GM12864 (cell line): ENCODE data around the gene LGMN.
"Not testable (repeated sequence)": the region's sequence is repeated elsewhere in the genome, so short reads cannot be mapped to it uniquely, and the experiment has no call there.

Experiments
- DNase-seq: peaks from one replicate; pipeline ENCODE4 v3.0.0-alpha.2; 2011; ENCODE audit warnings: low read depth
- H3K4me3 ChIP-seq: 2 replicates; pipeline ENCODE4 v1.5.1; 2011; ENCODE audit warnings: mild to moderate bottlenecking, low read depth, low read length, control low read depth
- TF ChIP-seq, protein P1 (sequence below): IDR thresholded peaks from 2 replicates; pipeline ENCODE4 v1.5.1; 2011; ENCODE audit warnings: low read depth, mild to moderate bottlenecking, moderate library complexity, low read length, control low read depth, inconsistent platforms; ENCODE audit errors: missing control alignments

The LGMN gene

DNA sequence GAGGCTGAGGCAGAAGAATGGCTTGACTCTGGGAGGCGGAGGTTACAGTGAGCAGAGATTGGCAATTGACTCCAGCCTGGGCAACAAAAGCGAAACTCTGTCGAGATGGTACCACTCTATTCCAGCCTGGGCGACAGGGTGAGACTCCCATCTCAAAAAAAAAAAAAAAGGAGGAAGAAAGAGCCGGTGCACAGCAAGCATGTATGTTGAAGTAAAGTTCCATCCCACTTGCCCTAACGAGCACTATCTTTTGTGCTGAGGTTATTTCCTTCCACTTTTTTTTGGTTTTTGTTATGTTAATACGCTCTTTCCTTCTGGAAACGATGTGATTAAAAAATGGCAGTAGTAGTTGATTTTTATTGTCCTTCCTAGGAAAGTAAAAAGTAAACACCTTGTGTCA, 26.1 kb upstream of the LGMN start:
- TF ChIP-seq, protein P1, sequence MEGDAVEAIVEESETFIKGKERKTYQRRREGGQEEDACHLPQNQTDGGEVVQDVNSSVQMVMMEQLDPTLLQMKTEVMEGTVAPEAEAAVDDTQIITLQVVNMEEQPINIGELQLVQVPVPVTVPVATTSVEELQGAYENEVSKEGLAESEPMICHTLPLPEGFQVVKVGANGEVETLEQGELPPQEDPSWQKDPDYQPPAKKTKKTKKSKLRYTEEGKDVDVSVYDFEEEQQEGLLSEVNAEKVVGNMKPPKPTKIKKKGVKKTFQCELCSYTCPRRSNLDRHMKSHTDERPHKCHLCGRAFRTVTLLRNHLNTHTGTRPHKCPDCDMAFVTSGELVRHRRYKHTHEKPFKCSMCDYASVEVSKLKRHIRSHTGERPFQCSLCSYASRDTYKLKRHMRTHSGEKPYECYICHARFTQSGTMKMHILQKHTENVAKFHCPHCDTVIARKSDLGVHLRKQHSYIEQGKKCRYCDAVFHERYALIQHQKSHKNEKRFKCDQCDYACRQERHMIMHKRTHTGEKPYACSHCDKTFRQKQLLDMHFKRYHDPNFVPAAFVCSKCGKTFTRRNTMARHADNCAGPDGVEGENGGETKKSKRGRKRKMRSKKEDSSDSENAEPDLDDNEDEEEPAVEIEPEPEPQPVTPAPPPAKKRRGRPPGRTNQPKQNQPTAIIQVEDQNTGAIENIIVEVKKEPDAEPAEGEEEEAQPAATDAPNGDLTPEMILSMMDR, result no peak
- H3K4me3 ChIP-seq, result no peak overlapping the region
- DNase-seq, result no peak

DNA sequence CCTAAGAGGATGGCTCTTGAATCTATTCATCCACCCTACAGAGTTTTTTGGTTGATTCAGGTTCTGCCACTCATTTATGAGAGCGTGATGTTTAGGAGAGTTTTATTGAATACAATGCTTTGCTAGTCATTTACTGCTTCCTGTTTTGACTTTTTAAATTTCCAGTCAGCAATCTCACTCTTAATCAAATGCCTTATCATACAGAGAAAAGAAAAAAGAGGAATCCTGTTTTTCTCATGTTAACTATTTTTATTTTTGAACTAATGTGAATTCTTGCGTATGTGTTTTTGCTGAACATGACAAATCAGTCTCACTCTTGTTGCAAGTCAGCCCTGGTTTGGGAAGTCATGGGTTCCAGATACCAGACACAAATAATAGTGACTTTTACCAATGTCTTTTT, 22.1 kb upstream of the LGMN start:
- no peak for DNase-seq
- TF ChIP-seq, protein P1, result no peak
- no peak overlapping the region for H3K4me3 ChIP-seq

DNA sequence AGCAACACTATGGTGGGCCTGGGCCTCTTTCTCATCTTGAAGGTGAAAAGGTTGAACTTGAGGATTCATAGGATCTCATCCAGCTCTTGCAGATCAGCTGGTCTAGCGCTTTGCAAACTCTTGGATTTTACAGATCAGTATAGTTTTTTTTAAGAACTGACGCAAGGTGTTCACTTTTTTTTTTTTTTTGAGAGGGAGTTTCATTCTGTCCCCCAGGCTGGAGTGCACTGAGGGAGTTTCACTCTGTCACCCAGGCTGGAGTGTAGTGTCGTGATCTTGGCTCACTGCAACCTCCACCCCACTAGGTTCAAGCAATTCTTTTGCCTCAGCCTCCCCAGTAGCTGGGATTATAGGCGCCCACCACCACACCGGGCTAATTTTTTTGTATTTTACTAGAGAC, 20.4 kb upstream of the LGMN start:
- DNase-seq, result no peak
- TF ChIP-seq, protein P1, result no peak
- H3K4me3 ChIP-seq, result no peak overlapping the region

DNA sequence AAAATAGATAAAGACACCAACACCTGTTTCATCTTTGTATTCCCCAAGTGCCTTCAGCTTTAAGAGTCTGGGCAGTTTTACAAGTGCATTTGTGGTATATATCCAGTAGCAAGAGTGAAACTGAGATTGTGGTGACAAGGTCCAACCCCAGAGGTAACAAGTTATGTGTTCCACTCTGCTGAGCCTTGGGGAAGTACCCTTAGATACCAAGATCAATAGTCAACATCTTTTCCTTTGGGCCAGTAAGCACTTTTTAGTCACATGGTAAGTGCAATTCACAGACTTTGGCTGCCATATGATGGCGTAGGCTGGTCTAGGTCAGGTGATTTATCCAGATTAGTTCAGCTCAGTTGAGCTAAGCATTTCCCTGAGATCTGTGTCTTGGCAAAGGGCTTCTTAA, 19.8 kb upstream of the LGMN start:
- not testable (repeated sequence) for H3K4me3 ChIP-seq
- DNase-seq, result peak; percentile 93

DNA sequence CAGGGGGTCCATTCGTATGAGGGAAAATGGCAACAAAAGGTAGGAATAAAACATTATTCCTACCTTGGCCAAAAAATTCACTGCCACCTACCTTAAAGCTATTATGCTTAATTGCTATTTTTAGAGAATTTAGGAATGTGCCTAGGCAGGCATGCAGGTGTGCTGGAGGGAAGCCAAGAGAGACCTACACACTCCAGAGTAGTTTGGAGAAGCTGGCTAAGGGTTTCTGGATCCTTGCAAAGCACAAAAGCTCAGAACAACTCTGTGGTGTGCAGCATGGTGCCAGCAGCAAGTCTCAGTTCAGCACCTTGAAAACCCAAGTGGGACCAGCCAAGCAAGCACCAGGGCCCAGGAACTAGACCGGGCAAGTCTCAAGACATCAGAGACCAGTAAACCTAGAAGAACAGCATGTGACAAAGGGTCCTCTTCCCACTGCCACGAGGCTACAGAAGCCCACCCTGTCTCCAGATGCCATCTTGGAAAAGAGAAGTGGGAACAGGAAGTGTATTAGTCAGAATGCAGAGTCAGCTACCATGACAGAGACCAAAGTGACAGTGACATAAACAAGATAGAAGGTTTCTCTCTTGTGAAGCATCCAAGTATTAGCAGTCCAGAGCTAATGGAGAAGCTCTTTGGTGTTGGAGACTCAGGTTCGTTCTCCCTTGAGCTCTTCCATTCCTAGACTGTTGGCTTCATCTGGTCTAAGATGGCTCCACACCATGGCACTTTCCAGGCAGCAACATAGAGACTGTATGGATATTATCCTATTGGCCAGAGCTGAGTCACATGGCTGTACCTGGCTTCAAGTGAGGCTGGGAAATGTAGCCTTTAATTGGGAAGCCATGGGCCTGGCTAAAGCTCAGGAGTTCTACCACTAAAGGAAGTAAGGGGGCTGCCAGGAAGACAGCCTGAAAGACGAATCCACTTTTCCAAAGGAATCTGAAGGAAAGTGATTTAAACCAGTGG, 15.5 kb upstream of the LGMN start:
- H3K4me3 ChIP-seq, DNase-seq: not testable (repeated sequence)

DNA sequence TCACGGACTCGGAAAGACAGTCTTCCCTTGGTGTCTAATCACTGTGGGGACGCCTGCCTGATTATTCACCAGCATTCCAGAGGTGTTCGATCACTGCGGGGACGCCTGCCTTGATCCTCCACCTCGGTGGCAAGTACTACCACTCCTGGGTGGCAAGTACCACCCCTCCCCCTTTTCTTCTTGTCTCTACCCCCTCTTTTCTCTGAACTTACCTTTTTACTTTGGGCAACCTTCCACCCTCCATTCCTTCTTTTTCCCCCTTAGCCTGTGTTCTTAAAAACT, 12.0 kb upstream of the LGMN start:
- DNase-seq, result no peak
- H3K4me3 ChIP-seq, result no peak overlapping the region
- TF ChIP-seq, protein P1, result no peak

DNA sequence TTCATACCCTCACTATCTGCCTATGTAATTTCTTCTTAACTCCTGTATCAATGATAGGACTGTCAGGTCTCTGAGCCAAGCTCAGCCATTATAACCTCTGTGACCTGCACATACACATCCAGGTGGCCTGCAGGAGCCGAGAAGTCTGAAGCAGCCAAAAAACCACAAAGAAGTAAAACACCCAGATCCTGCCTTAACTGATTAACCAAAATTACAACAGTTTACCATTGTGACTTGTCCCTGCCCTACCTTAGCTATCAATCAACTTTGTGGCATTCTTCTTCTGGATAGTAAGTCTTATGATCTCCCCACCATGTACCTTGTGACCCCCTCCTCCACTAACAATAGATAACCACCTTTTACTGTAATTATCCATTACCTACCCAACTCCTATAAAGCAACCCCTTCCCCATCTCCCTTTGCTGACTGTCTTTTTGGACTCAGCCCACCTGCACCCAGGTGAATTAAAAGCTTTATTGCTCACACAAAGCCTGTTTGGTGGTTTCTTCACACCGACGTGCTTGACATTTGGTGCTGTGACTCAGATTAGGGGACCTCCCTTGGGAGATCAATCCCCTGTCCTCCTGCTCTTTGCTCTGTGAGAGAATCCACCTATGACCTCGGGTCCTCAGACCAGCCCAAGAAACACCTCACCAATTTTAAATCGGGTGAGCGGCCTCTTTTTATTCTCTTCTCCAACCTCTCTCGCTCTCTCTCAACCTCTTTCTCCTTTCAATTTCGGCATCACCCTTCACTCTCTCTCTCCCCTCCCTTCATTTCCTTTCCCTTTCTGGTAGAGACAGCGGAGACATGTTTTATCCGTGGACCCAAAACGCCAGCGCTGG, 11.5 kb upstream of the LGMN start:
- no peak for DNase-seq
- H3K4me3 ChIP-seq, result no peak overlapping the region
- TF ChIP-seq, protein P1, result no peak

DNA sequence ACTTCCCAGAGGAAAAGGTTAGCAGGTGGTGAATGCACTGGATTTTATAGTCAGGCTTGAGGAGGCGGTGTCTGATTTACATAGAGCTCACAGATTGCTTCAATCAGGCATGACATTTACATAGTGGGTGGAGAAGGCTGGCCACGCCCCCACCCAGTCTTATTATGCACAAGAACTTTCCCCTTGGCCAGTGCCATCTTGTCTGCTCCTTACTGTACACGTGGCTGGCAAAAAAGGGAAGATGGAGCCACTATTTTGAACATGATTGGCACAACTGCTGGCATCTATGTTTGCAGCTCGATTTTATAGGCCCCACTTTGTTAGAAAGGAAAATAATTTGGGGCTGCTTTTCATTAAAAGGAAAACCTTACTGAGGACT, 10.9 kb upstream of the LGMN start:
- DNase-seq, result no peak
- TF ChIP-seq, protein P1, result no peak

More for the DNA sequence above, 10.9 kb upstream of the LGMN start:
- H3K4me3 ChIP-seq, result no peak overlapping the region
